ENCODE data around the gene RNPEPL1.
"Not testable (repeated sequence)": the region's sequence is repeated elsewhere in the genome, so short reads cannot be mapped to it uniquely, and the experiment has no call there.

RNPEPL1 gene

DNA sequence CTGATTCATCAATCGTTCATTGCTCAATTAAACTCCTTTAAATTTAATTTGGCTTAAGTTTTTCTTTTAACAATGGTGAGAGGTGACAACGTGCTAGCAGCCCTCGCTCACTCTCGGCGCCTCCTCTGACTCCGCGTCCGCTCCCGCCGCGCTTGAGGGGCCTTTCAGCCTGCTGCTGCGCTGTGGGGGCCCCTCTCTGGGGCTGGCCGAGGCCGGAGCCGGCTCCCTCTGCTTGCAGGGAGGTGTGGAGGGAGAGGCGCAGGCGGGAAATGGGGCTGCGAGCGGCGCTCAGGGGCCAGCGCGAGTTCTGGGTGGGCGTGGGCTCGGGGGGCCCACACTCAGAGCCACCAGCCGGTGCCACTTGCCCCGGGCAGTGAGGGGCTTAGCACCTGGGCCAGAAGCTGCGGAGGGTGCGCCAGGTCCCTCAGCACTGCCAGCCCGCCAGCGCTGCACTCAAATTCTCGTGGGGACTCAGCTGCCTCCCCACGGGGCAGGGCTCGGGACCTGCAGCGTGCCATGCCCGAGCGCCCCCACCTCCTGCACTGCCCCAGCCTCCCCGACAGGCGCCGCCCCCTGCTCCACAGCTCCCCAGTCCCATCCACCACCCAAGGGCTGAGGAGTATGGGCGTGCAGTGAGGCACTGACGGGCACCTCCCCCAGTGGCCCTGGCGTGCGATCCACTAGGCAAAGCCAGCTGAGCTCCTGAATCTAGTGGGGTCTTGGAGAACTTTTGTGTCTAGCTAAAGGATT, 30.1 kb upstream of the RNPEPL1 start (continued):
- TF ChIP-seq, protein P1, sequence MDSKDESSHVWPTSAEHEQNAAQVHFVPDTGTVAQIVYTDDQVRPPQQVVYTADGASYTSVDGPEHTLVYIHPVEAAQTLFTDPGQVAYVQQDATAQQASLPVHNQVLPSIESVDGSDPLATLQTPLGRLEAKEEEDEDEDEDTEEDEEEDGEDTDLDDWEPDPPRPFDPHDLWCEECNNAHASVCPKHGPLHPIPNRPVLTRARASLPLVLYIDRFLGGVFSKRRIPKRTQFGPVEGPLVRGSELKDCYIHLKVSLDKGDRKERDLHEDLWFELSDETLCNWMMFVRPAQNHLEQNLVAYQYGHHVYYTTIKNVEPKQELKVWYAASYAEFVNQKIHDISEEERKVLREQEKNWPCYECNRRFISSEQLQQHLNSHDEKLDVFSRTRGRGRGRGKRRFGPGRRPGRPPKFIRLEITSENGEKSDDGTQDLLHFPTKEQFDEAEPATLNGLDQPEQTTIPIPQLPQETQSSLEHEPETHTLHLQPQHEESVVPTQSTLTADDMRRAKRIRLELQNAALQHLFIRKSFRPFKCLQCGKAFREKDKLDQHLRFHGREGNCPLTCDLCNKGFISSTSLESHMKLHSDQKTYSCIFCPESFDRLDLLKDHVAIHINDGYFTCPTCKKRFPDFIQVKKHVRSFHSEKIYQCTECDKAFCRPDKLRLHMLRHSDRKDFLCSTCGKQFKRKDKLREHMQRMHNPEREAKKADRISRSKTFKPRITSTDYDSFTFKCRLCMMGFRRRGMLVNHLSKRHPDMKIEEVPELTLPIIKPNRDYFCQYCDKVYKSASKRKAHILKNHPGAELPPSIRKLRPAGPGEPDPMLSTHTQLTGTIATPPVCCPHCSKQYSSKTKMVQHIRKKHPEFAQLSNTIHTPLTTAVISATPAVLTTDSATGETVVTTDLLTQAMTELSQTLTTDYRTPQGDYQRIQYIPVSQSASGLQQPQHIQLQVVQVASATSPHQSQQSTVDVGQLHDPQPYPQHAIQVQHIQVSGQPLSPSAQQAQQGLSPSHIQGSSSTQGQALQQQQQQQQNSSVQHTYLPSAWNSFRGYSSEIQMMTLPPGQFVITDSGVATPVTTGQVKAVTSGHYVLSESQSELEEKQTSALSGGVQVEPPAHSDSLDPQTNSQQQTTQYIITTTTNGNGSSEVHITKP (tag by site-specific recombination; IDR thresholded peaks at IDR 0.05): no peak
- no peak for TF ChIP-seq BCL11B (tag by site-specific recombination; IDR thresholded peaks at IDR 0.05; ENCODE audit: low read depth)

DNA sequence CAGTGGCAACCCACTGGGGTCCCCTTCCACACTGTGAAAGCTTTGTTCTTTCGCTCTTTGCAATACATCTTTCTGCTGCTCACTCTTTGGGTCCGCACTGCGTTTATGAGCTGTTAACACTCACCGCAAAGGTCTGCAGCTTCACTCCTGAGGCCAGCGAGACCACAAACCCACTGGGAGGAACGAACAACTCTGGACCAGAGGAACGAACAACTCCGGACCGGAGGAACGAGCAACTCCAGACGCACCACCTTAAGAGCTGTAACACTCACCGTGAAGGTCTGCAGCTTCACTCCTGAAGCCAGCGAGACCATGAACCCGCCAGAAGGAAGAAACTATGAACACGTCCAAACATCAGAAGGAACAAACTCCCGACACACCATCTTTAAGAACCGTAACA, 29.2 kb upstream of the RNPEPL1 start:
- not testable (repeated sequence) for H3K9me3 ChIP-seq (ENCODE audit: control insufficient read depth, insufficient read depth, low read depth, low read length); H3K27ac ChIP-seq (ENCODE audit: extremely low read depth, low read depth, low read length); H3K4me1 ChIP-seq (ENCODE audit: control insufficient read depth, insufficient read depth, low read length); H3K4me3 ChIP-seq (ENCODE audit: low read depth, low read length)
- ChIA-PET POLR2A (interaction anchor here (0.7 to 1.2 kb wide), 2 partner anchors 12 to 48 kb away, joined by 3 read pairs; partner anchors contain the start of gene CAPN10), CTCF (interaction anchor here (0.6 to 1.6 kb wide), 3 partner anchors 12 to 1292 kb away, joined by 3 to 4 read pairs (median 3); no protein-coding TSS in a partner anchor)
- peaks cover 0 to 31% of the 10 kb centered on the region in 2 experiments; a peak in 2 of 3 replicates for H3K36me3 ChIP-seq (ENCODE audit: control insufficient read depth in 2 of 2, insufficient read depth in 1 of 2, low read length in 2 of 2)

DNA sequence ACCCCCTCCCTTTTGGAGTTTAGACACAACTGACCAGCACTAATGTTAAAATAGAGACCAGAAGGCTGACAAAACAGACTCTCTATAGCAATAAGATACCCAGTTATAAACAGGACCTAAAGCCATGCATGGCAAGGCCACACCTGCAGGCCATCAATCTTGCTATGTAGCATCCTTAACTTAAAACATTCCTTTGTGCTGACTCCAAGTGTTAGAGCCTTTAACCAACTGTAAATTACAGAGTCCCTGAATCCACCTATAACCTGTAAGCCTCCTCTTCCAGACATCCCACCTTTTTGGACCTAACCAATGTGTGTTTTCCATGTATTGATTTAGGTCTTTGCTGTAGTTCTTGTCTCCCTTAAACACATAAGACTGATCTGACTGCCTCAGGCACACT, 28.4 kb upstream of the RNPEPL1 start:
- peaks cover 0 to 31% of the 10 kb centered on the region in 2 experiments; a peak in 2 of 3 replicates for H3K36me3 ChIP-seq (ENCODE audit: control insufficient read depth in 2 of 2, insufficient read depth in 1 of 2, low read length in 2 of 2)
- no peaks in the 10 kb centered on the region for H3K4me1 ChIP-seq (ENCODE audit: control insufficient read depth, insufficient read depth, low read length)
- CTCF ChIA-PET: interaction anchor here (1.6 kb wide), 1 partner anchor 26 kb away, joined by 4 read pairs; no protein-coding TSS in a partner anchor
- no peak overlapping the region for H3K27ac ChIP-seq (ENCODE audit: extremely low read depth, low read depth, low read length)
- no peak overlapping the region for H3K4me3 ChIP-seq (ENCODE audit: low read depth, low read length)
- POLR2A ChIA-PET: no interaction called here
- TF ChIP-seq, protein P2, sequence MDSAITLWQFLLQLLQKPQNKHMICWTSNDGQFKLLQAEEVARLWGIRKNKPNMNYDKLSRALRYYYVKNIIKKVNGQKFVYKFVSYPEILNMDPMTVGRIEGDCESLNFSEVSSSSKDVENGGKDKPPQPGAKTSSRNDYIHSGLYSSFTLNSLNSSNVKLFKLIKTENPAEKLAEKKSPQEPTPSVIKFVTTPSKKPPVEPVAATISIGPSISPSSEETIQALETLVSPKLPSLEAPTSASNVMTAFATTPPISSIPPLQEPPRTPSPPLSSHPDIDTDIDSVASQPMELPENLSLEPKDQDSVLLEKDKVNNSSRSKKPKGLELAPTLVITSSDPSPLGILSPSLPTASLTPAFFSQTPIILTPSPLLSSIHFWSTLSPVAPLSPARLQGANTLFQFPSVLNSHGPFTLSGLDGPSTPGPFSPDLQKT (IDR thresholded peaks at IDR 0.05; ENCODE audit: borderline replicate concordance, low read depth, low read length): no peak
- no peak for TF ChIP-seq ZNF626 (tag by site-specific recombination; IDR thresholded peaks at IDR 0.05)
- TF ChIP-seq ZNF221 (tag by site-specific recombination; IDR thresholded peaks at IDR 0.05; ENCODE audit: borderline replicate concordance): no peak
- no peak for TF ChIP-seq OVOL3 (tag by site-specific recombination; IDR thresholded peaks at IDR 0.05)
- TF ChIP-seq, protein P3, sequence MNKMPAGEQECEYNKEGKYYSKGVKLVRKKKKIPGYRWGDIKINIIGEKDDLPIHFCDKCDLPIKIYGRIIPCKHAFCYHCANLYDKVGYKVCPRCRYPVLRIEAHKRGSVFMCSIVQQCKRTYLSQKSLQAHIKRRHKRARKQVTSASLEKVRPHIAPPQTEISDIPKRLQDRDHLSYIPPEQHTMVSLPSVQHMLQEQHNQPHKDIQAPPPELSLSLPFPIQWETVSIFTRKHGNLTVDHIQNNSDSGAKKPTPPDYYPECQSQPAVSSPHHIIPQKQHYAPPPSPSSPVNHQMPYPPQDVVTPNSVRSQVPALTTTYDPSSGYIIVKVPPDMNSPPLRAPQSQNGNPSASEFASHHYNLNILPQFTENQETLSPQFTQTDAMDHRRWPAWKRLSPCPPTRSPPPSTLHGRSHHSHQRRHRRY (tag by site-specific recombination; IDR thresholded peaks at IDR 0.05): no peak
- TF ChIP-seq, protein P4, sequence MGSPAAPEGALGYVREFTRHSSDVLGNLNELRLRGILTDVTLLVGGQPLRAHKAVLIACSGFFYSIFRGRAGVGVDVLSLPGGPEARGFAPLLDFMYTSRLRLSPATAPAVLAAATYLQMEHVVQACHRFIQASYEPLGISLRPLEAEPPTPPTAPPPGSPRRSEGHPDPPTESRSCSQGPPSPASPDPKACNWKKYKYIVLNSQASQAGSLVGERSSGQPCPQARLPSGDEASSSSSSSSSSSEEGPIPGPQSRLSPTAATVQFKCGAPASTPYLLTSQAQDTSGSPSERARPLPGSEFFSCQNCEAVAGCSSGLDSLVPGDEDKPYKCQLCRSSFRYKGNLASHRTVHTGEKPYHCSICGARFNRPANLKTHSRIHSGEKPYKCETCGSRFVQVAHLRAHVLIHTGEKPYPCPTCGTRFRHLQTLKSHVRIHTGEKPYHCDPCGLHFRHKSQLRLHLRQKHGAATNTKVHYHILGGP (tag by site-specific recombination; IDR thresholded peaks at IDR 0.05): no peak
- TF ChIP-seq, protein P5, sequence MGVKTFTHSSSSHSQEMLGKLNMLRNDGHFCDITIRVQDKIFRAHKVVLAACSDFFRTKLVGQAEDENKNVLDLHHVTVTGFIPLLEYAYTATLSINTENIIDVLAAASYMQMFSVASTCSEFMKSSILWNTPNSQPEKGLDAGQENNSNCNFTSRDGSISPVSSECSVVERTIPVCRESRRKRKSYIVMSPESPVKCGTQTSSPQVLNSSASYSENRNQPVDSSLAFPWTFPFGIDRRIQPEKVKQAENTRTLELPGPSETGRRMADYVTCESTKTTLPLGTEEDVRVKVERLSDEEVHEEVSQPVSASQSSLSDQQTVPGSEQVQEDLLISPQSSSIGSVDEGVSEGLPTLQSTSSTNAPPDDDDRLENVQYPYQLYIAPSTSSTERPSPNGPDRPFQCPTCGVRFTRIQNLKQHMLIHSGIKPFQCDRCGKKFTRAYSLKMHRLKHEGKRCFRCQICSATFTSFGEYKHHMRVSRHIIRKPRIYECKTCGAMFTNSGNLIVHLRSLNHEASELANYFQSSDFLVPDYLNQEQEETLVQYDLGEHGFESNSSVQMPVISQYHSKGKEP (tag by site-specific recombination; IDR thresholded peaks at IDR 0.05): no peak
- TF ChIP-seq ZNF274 (IDR thresholded peaks at IDR 0.05; ENCODE audit: low read length): no peak
- TF ChIP-seq ZNF274 (tag by site-specific recombination; IDR thresholded peaks at IDR 0.05; ENCODE audit: borderline replicate concordance): no peak
- TF ChIP-seq ZNF416 (tag by site-specific recombination; IDR thresholded peaks at IDR 0.05): no peak
- no peak for TF ChIP-seq ZNF426 (tag by site-specific recombination; IDR thresholded peaks at IDR 0.05)
- no peak for TF ChIP-seq ZNF211 (tag by site-specific recombination; IDR thresholded peaks at IDR 0.05; ENCODE audit: low read depth)
- no peak for TF ChIP-seq ZFP37 (tag by site-specific recombination; IDR thresholded peaks at IDR 0.05)
- no peak for TF ChIP-seq HOXC10 (CRISPR knock-in tag; IDR thresholded peaks at IDR 0.05)
- no peak for TF ChIP-seq WT1 (tag by site-specific recombination; IDR thresholded peaks at IDR 0.05)
- no peak for TF ChIP-seq SCRT1 (tag by site-specific recombination; IDR thresholded peaks at IDR 0.05; ENCODE audit: borderline replicate concordance)
- TF ChIP-seq EGR2 (tag by site-specific recombination; IDR thresholded peaks at IDR 0.05; ENCODE audit: low read depth): no peak
- TF ChIP-seq, protein P6, sequence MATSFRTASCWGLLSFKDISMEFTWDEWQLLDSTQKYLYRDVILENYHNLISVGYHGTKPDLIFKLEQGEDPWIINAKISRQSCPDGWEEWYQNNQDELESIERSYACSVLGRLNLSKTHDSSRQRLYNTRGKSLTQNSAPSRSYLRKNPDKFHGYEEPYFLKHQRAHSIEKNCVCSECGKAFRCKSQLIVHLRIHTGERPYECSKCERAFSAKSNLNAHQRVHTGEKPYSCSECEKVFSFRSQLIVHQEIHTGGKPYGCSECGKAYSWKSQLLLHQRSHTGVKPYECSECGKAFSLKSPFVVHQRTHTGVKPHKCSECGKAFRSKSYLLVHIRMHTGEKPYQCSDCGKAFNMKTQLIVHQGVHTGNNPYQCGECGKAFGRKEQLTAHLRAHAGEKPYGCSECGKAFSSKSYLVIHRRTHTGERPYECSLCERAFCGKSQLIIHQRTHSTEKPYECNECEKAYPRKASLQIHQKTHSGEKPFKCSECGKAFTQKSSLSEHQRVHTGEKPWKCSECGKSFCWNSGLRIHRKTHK (tag by site-specific recombination; IDR thresholded peaks at IDR 0.05): no peak
- TF ChIP-seq ZNF112 (tag by site-specific recombination; IDR thresholded peaks at IDR 0.05): no peak
- no peak for TF ChIP-seq SP3 (tag by site-specific recombination; IDR thresholded peaks at IDR 0.05)
- H3K9me3 ChIP-seq (ENCODE audit: control insufficient read depth, insufficient read depth, low read depth, low read length): no peaks in the 10 kb centered on the region
